Measurements from ENCODE around the gene EFCAB6.

Gene EFCAB6

GRCh38 chr22:43569111-43569510, 243.0 kb downstream of the EFCAB6 start:
- no peak for DNase-seq

- no peak for DNase-seq
Measured at GRCh38 chr22:43567691-43568324, 244.3 kb downstream of the EFCAB6 start.

- DNase-seq, result no peak
Measured at GRCh38 chr22:43566561-43567332, 245.4 kb downstream of the EFCAB6 start.

GRCh38 chr22:43566021-43566420, 246.1 kb downstream of the EFCAB6 start:
- no peak for DNase-seq

- no peak for DNase-seq
Measured at GRCh38 chr22:43564859-43565258, 247.2 kb downstream of the EFCAB6 start.

GRCh38 chr22:43563571-43563970, 248.5 kb downstream of the EFCAB6 start:
- DNase-seq, result no peak

- DNase-seq, result no peak
Measured at GRCh38 chr22:43562843-43563242, 249.3 kb downstream of the EFCAB6 start.

GRCh38 chr22:43561415-43562178, 250.5 kb downstream of the EFCAB6 start:
- no peak for DNase-seq

- DNase-seq, result no peak
Measured at GRCh38 chr22:43560651-43561050, 251.5 kb downstream of the EFCAB6 start.

- DNase-seq, result no peak
Measured at GRCh38 chr22:43555561-43556515, 256.3 kb downstream of the EFCAB6 start.

GRCh38 chr22:43554694-43555365, 257.3 kb downstream of the EFCAB6 start:
- no peak for DNase-seq

GRCh38 chr22:43554259-43554636, 257.9 kb downstream of the EFCAB6 start:
- DNase-seq, result no peak

GRCh38 chr22:43553451-43554258, 258.4 kb downstream of the EFCAB6 start:
- DNase-seq, result no peak

- no peak for DNase-seq
Measured at GRCh38 chr22:43550672-43551071, 261.4 kb downstream of the EFCAB6 start.

GRCh38 chr22:43550024-43550620, 262.0 kb downstream of the EFCAB6 start:
- no peak for DNase-seq

- DNase-seq, result no peak
Measured at GRCh38 chr22:43546186-43546585, 265.9 kb downstream of the EFCAB6 start.

- no peak for DNase-seq
Measured at GRCh38 chr22:43544289-43544673, 267.8 kb downstream of the EFCAB6 start.

GRCh38 chr22:43543522-43544288, 268.4 kb downstream of the EFCAB6 start:
- DNase-seq, result no peak

GRCh38 chr22:43542681-43543521, 269.2 kb downstream of the EFCAB6 start:
- DNase-seq, result no peak

Data from DMS79 (cell line).